Measurements from ENCODE around the gene TMEM218.

The TMEM218 gene

GRCh38 chr11:125088576-125089455, 22.6 kb downstream of the TMEM218 start:
- H3K36me3 ChIP-seq (ENCODE audit: insufficient read depth, low read length), result no peaks in the 10 kb centered on the region
- no peak overlapping the region for H3K4me3 ChIP-seq (ENCODE audit: low read depth in 1 of 2, low read length in 2 of 2)
- no peaks in the 10 kb centered on the region for H3K27me3 ChIP-seq (ENCODE audit: control insufficient read depth in 1 of 2, insufficient read depth in 2 of 2, low read length in 2 of 2)
- peaks cover 8% of the 10 kb centered on the region for H3K4me1 ChIP-seq (ENCODE audit: insufficient read depth, low read length)
- no peak overlapping the region for H3K9ac ChIP-seq (ENCODE audit: low read length)
- H3K27ac ChIP-seq (ENCODE audit: low read depth, low read length), result no peak overlapping the region
- no peaks in the 10 kb centered on the region for H3K9me3 ChIP-seq (ENCODE audit: low read length)

DNA sequence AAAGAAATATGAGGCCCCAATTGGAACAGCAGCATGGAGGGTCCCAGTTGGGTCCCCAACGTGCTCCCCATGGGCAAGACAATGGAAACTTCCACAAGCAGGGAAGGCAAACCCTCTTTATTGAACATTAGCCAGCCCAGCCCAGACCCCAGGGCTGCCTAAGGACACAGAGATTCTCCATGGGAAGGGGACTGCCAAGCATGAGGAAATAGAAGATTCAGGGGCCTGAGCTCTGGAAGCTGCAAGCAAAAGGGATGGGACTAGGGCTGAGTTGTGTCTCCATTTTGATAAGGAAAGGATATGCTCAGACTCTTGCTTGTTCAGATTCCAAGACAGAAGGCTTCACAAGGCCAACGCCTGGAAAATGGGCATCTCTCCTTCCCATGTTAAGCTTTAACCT, 23.3 kb downstream of the TMEM218 start:
- no peaks in the 10 kb centered on the region for H3K36me3 ChIP-seq (ENCODE audit: insufficient read depth, low read length)
- no peak overlapping the region for H3K4me3 ChIP-seq (ENCODE audit: low read depth in 1 of 2, low read length in 2 of 2)
- H3K4me1 ChIP-seq (ENCODE audit: insufficient read depth, low read length), result peaks cover 8% of the 10 kb centered on the region
- no peak overlapping the region for H3K27ac ChIP-seq (ENCODE audit: low read depth, low read length)
- H3K27me3 ChIP-seq (ENCODE audit: control insufficient read depth in 1 of 2, insufficient read depth in 2 of 2, low read length in 2 of 2), result no peaks in the 10 kb centered on the region
- no peaks in the 10 kb centered on the region for H3K9me3 ChIP-seq (ENCODE audit: low read length)
- H3K9ac ChIP-seq (ENCODE audit: low read length), result no peak overlapping the region

DNA sequence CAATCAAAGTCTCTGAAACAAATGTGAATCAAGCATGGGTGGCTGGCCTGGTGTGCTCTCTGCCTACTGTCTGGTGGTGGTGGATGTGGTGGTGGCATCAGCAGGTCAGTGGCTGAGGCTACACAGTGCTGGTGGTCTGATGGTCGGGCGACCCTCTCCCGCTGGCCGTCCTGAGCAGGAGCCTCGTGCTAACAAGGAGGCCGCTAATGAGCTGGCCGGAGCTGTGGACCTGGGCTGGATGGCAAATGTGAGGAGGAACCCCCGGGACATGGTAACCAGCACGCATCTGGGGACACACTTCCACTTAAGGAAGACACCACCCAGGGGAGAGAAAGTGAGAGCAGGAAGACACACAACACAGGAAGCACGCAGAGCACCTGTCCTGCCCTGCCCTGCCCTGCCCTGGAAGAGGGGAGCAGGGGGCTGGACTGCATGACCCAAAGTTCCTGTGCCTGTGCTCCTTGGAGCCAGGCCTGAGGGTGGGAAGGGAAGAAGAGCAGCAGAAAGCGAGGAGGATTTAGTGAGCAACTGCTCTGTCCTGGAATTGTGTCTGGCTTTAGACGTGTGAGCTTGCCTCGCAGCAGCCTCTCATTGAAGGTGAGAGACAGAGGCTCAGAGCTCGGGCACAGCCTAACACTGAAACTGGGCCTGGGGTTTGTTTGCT, 24.7 kb downstream of the TMEM218 start:
- no peak overlapping the region for H3K4me3 ChIP-seq (ENCODE audit: low read depth in 1 of 2, low read length in 2 of 2)
- no peaks in the 10 kb centered on the region for H3K27me3 ChIP-seq (ENCODE audit: control insufficient read depth in 1 of 2, insufficient read depth in 2 of 2, low read length in 2 of 2)
- H3K27ac ChIP-seq (ENCODE audit: low read depth, low read length), result no peak overlapping the region
- no peaks in the 10 kb centered on the region for H3K9me3 ChIP-seq (ENCODE audit: low read length)
- H3K9ac ChIP-seq (ENCODE audit: low read length), result no peak overlapping the region
- H3K4me1 ChIP-seq (ENCODE audit: insufficient read depth, low read length), result peaks cover 8% of the 10 kb centered on the region
- no peaks in the 10 kb centered on the region for H3K36me3 ChIP-seq (ENCODE audit: insufficient read depth, low read length)

DNA sequence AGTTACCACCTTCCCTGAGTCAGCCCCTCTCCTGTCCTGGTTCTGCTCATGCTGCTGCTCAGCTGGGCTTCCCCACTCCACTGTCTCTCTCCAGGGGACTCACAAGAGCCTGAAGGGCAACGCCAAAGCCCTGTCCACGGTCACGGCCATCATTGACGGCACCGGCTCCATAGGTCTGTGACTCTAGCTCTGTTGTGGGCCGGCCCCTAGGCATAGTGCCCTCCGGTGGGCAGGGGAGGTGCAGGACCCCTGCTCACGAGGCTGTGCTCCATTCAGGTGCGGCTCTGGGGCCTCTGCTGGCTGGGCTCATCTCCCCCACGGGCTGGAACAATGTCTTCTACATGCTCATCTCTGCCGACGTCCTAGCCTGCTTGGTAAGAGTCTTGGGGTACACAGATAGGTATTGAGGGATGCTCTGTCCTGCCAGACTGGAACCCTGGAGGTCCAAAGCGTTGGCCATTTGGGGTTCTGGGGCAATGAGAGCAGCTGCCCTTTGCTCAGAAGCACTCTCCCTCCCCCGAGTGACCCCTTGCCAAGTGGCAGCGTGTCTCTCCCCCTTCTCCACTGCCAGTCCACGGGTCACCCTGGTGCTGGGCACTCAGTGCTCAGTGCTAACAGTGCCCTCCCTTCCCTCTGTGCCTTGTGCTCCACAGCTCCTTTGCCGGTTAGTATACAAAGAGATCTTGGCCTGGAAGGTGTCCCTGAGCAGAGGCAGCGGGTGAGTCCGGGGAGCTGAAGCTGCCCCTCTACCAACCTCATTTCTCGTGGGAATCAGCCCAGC, 25.9 kb downstream of the TMEM218 start:
- Histone ChIP-seq H3K36me3 (ENCODE audit: insufficient read depth, low read length) (no peaks in the 10 kb centered on the region), H3K9me3 (ENCODE audit: low read length) (no peaks in the 10 kb centered on the region), H3K27me3 (ENCODE audit: control insufficient read depth in 1 of 2, insufficient read depth in 2 of 2, low read length in 2 of 2) (no peaks in the 10 kb centered on the region), H3K4me1 (ENCODE audit: insufficient read depth, low read length) (no peaks in the 10 kb centered on the region), H3K27ac (ENCODE audit: low read depth, low read length) (no peak overlapping the region), H3K9ac (ENCODE audit: low read length) (no peak overlapping the region), H3K4me3 (ENCODE audit: low read depth in 1 of 2, low read length in 2 of 2) (no peak overlapping the region)

- no peaks in the 10 kb centered on the region for H3K27me3 ChIP-seq (ENCODE audit: control insufficient read depth in 1 of 2, insufficient read depth in 2 of 2, low read length in 2 of 2)
- no peak overlapping the region for H3K9ac ChIP-seq (ENCODE audit: low read length)
- no peak overlapping the region for H3K4me3 ChIP-seq (ENCODE audit: low read depth in 1 of 2, low read length in 2 of 2)
- H3K9me3 ChIP-seq (ENCODE audit: low read length), result no peaks in the 10 kb centered on the region
- H3K27ac ChIP-seq (ENCODE audit: low read depth, low read length), result no peak overlapping the region
- H3K4me1 ChIP-seq (ENCODE audit: insufficient read depth, low read length), result no peaks in the 10 kb centered on the region
- no peaks in the 10 kb centered on the region for H3K36me3 ChIP-seq (ENCODE audit: insufficient read depth, low read length)
Observed at GRCh38 chr11:125084761-125085231, 26.6 kb downstream of the TMEM218 start.

DNA sequence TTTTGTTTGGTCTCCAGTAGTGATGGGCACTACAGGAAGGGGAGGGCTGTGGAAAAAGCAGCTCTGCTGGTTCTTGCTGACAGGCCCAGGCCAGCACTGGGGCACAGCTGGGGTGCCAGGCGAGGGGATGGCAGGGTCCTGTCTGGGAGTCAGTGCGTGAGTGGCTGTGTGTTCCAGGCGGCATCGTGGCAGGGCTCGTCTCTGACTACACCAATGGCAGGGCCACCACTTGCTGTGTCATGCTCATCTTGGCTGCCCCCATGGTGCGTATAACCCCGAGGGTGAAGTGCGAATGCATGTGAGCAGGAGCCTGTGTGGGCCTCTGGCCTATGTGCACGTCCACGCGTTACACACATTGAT, 27.4 kb downstream of the TMEM218 start:
- Histone ChIP-seq H3K9me3 (ENCODE audit: low read length) (no peaks in the 10 kb centered on the region), H3K27me3 (ENCODE audit: control insufficient read depth in 1 of 2, insufficient read depth in 2 of 2, low read length in 2 of 2) (no peaks in the 10 kb centered on the region), H3K36me3 (ENCODE audit: insufficient read depth, low read length) (no peaks in the 10 kb centered on the region), H3K9ac (ENCODE audit: low read length) (no peak overlapping the region), H3K4me3 (ENCODE audit: low read depth in 1 of 2, low read length in 2 of 2) (no peak overlapping the region), H3K27ac (ENCODE audit: low read depth, low read length) (no peak overlapping the region), H3K4me1 (ENCODE audit: insufficient read depth, low read length) (no peaks in the 10 kb centered on the region)

- Histone ChIP-seq H3K9me3 (ENCODE audit: low read length) (no peaks in the 10 kb centered on the region), H3K36me3 (ENCODE audit: insufficient read depth, low read length) (no peaks in the 10 kb centered on the region), H3K27ac (ENCODE audit: low read depth, low read length) (no peak overlapping the region), H3K4me3 (ENCODE audit: low read depth in 1 of 2, low read length in 2 of 2) (no peak overlapping the region), H3K27me3 (ENCODE audit: control insufficient read depth in 1 of 2, insufficient read depth in 2 of 2, low read length in 2 of 2) (no peaks in the 10 kb centered on the region), H3K9ac (ENCODE audit: low read length) (no peak overlapping the region), H3K4me1 (ENCODE audit: insufficient read depth, low read length) (no peaks in the 10 kb centered on the region)
Observed at GRCh38 chr11:125083312-125084056, 27.9 kb downstream of the TMEM218 start.

- Histone ChIP-seq H3K4me1 (ENCODE audit: insufficient read depth, low read length) (no peaks in the 10 kb centered on the region), H3K9me3 (ENCODE audit: low read length) (no peaks in the 10 kb centered on the region), H3K27ac (ENCODE audit: low read depth, low read length) (no peak overlapping the region), H3K36me3 (ENCODE audit: insufficient read depth, low read length) (no peaks in the 10 kb centered on the region), H3K27me3 (ENCODE audit: control insufficient read depth in 1 of 2, insufficient read depth in 2 of 2, low read length in 2 of 2) (no peaks in the 10 kb centered on the region), H3K4me3 (ENCODE audit: low read depth in 1 of 2, low read length in 2 of 2) (no peak overlapping the region), H3K9ac (ENCODE audit: low read length) (no peak overlapping the region)
Observed at GRCh38 chr11:125082611-125083311, 28.7 kb downstream of the TMEM218 start.

DNA sequence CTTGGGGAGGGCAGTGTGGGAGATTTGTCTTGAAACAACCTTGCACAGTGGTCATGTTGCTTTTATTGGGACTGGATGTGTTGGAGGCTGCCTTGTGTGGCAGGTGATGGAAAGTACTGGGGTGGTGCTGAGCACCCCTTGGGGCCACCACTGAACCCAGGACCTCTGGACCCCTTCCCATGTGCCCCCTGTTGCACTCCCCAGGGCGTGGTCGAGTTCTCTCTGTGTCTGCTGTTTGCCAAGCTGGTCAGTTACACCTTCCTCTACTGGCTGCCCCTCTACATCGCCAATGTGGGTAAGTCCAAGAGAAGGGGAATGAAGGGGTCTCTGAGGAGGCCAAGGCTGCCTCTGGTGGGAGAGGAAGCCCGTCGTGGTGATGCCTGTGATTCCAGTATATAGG, 29.4 kb downstream of the TMEM218 start:
- no peaks in the 10 kb centered on the region for H3K36me3 ChIP-seq (ENCODE audit: insufficient read depth, low read length)
- no peak overlapping the region for H3K9ac ChIP-seq (ENCODE audit: low read length)
- H3K4me1 ChIP-seq (ENCODE audit: insufficient read depth, low read length), result no peaks in the 10 kb centered on the region
- H3K9me3 ChIP-seq (ENCODE audit: low read length), result no peaks in the 10 kb centered on the region
- H3K27ac ChIP-seq (ENCODE audit: low read depth, low read length), result no peak overlapping the region
- H3K27me3 ChIP-seq (ENCODE audit: control insufficient read depth in 1 of 2, insufficient read depth in 2 of 2, low read length in 2 of 2), result no peaks in the 10 kb centered on the region
- H3K4me3 ChIP-seq (ENCODE audit: low read depth in 1 of 2, low read length in 2 of 2), result no peak overlapping the region

GRCh38 chr11:125081098-125081798, 30.2 kb downstream of the TMEM218 start:
- H3K36me3 ChIP-seq (ENCODE audit: insufficient read depth, low read length), result no peaks in the 10 kb centered on the region
- H3K9ac ChIP-seq (ENCODE audit: low read length), result no peak overlapping the region
- H3K27ac ChIP-seq (ENCODE audit: low read depth, low read length), result no peak overlapping the region
- no peaks in the 10 kb centered on the region for H3K4me1 ChIP-seq (ENCODE audit: insufficient read depth, low read length)
- no peak overlapping the region for H3K4me3 ChIP-seq (ENCODE audit: low read depth in 1 of 2, low read length in 2 of 2)
- no peaks in the 10 kb centered on the region for H3K27me3 ChIP-seq (ENCODE audit: control insufficient read depth in 1 of 2, insufficient read depth in 2 of 2, low read length in 2 of 2)
- H3K9me3 ChIP-seq (ENCODE audit: low read length), result no peaks in the 10 kb centered on the region
